ENCODE results near the gene MPRIP.

The MPRIP gene

GRCh38 chr17:17120294-17120693 is 78.0 kb downstream of the MPRIP start:
- Histone ChIP-seq H3K27ac (ENCODE audit: low read depth, low read length) (peak overlapping the region; percentile 2), H3K36me3 (ENCODE audit: control insufficient read depth, insufficient read depth, low read length) (no peaks in the 10 kb centered on the region), H3K4me3 (ENCODE audit: low read length) (no peak overlapping the region), H3K4me1 (ENCODE audit: control insufficient read depth, insufficient read depth, low read length) (peaks cover 23% of the 10 kb centered on the region), H3K9ac (ENCODE audit: low read length) (no peak overlapping the region), H3K27me3 (ENCODE audit: control insufficient read depth, insufficient read depth, low read length) (no peaks in the 10 kb centered on the region)

- H3K36me3 ChIP-seq (ENCODE audit: control insufficient read depth, insufficient read depth, low read length): no peaks in the 10 kb centered on the region
- peak overlapping the region; percentile 2 for H3K27ac ChIP-seq (ENCODE audit: low read depth, low read length)
- peaks cover 23% of the 10 kb centered on the region for H3K4me1 ChIP-seq (ENCODE audit: control insufficient read depth, insufficient read depth, low read length)
- no peak overlapping the region for H3K4me3 ChIP-seq (ENCODE audit: low read length)
- no peak overlapping the region for H3K9ac ChIP-seq (ENCODE audit: low read length)
- H3K27me3 ChIP-seq (ENCODE audit: control insufficient read depth, insufficient read depth, low read length): no peaks in the 10 kb centered on the region
Observed at GRCh38 chr17:17120701-17121100, 78.4 kb downstream of the MPRIP start.

GRCh38 chr17:17121162-17121561 is 78.9 kb downstream of the MPRIP start:
- no peak overlapping the region for H3K9ac ChIP-seq (ENCODE audit: low read length)
- H3K27me3 ChIP-seq (ENCODE audit: control insufficient read depth, insufficient read depth, low read length): no peaks in the 10 kb centered on the region
- peaks cover 23% of the 10 kb centered on the region for H3K4me1 ChIP-seq (ENCODE audit: control insufficient read depth, insufficient read depth, low read length)
- H3K27ac ChIP-seq (ENCODE audit: low read depth, low read length): no peak overlapping the region
- no peak overlapping the region for H3K4me3 ChIP-seq (ENCODE audit: low read length)
- H3K36me3 ChIP-seq (ENCODE audit: control insufficient read depth, insufficient read depth, low read length): no peaks in the 10 kb centered on the region

GRCh38 chr17:17122781-17123483 is 80.7 kb downstream of the MPRIP start:
- Histone ChIP-seq H3K9ac (ENCODE audit: low read length) (no peak overlapping the region), H3K36me3 (ENCODE audit: control insufficient read depth, insufficient read depth, low read length) (peaks cover under 1% of the 10 kb centered on the region), H3K27ac (ENCODE audit: low read depth, low read length) (no peak overlapping the region), H3K4me3 (ENCODE audit: low read length) (no peak overlapping the region), H3K27me3 (ENCODE audit: control insufficient read depth, insufficient read depth, low read length) (no peaks in the 10 kb centered on the region), H3K4me1 (ENCODE audit: control insufficient read depth, insufficient read depth, low read length) (peaks cover 23% of the 10 kb centered on the region)

- Histone ChIP-seq H3K4me1 (ENCODE audit: control insufficient read depth, insufficient read depth, low read length) (peaks cover 16% of the 10 kb centered on the region), H3K27ac (ENCODE audit: low read depth, low read length) (no peak overlapping the region), H3K4me3 (ENCODE audit: low read length) (no peak overlapping the region), H3K27me3 (ENCODE audit: control insufficient read depth, insufficient read depth, low read length) (no peaks in the 10 kb centered on the region), H3K9ac (ENCODE audit: low read length) (no peak overlapping the region), H3K36me3 (ENCODE audit: control insufficient read depth, insufficient read depth, low read length) (peaks cover 11% of the 10 kb centered on the region)
Observed at GRCh38 chr17:17124341-17124740, 82.1 kb downstream of the MPRIP start.

DNA sequence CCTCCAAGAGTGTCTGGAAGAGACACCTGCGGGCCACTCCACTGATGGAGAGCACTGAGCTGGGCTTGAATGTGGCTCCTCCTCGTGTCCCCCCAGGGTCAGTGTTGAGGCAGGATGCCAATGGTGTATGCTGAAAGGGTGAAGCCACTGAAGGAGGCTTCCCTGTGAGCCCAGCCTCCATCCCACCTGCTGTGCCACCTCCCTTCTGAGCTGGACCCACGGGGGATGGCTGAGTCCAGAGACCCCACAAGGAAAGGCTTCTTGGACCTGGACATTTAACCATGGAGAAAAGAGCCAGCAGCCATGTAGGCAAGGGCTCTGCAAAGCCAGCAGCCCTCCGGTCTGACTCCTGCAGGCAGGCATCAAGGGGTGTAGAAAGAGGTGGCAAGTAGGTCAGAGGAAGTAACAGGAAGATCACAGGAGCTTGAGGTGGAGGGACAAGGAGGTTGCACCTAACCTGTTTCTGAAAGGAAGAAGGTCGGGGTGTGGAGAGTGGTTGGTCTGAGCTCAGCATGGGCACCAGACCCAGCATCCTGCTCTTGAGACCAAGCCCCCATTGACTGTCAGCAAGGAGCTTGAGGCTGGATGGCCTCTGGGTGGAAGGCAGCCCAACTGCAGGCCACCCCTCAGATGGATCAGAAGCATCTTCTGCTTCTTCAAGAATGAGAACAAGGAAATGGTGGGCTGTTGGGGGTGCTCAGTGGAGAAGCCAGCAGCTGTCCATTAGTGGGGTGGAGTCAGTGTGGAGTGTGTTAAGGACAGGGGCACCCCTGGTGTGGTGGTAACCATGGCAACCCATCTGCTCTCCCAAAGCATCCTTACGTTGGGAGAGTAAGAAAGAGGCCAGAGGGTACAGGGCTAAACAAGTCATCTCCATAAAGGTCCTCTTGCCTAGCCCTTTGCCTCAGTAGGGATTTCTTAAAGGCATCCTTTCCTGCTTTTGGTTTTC is 83.2 kb downstream of the MPRIP start:
- Histone ChIP-seq H3K36me3 (ENCODE audit: control insufficient read depth, insufficient read depth, low read length) (peaks cover 18% of the 10 kb centered on the region), H3K27me3 (ENCODE audit: control insufficient read depth, insufficient read depth, low read length) (no peaks in the 10 kb centered on the region), H3K27ac (ENCODE audit: low read depth, low read length) (no peak overlapping the region), H3K4me1 (ENCODE audit: control insufficient read depth, insufficient read depth, low read length) (peaks cover 9% of the 10 kb centered on the region), H3K4me3 (ENCODE audit: low read length) (no peak overlapping the region), H3K9ac (ENCODE audit: low read length) (no peak overlapping the region)

DNA sequence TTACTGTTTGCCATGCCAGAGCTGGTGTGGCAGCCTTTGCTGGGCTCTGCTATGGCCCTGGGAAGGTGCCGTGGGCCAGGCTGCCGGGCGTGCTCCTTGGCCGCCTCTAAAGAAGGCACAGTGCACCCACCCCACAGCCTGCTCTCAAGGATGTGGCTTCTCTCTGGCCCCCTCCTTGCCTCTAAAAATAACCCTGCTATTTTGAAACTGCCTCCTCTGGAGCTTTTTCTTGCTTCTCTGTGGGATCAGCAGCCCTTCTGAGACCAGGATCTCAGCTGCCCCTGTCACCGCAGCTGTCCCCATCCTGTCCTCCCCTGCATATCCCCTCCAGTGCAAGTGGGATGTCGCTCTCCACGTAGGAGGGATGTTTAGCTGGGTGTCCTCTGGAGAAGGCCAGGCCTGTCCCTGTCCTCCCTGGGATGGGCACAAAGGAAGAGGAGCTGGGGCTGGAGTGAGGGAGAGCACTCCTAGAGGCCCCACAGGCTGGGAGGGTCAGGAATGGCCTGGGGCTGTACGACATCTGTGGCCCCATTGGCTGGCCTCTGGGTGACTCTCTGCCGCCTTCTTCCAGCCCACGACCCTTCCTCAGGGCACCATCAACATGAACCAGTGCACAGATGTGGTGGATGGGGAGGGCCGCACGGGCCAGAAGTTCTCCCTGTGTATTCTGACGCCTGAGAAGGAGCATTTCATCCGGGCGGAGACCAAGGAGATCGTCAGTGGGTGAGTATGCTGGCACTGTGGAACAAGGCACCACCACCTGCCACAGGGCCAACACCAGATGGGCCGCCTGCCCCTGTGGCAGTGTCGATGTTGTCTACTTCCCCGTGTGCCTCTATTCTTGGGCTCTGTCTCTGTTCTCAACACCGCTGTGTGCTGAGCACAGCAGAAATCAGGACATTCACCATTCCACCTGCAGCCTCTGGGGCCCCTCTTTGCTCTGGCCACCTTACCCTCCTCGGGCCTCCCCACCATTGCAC is 84.2 kb downstream of the MPRIP start:
- no peak overlapping the region for H3K4me3 ChIP-seq (ENCODE audit: low read length)
- no peak overlapping the region for H3K27ac ChIP-seq (ENCODE audit: low read depth, low read length)
- H3K4me1 ChIP-seq (ENCODE audit: control insufficient read depth, insufficient read depth, low read length): no peaks in the 10 kb centered on the region
- peaks cover 18% of the 10 kb centered on the region for H3K36me3 ChIP-seq (ENCODE audit: control insufficient read depth, insufficient read depth, low read length)
- H3K9ac ChIP-seq (ENCODE audit: low read length): no peak overlapping the region
- H3K27me3 ChIP-seq (ENCODE audit: control insufficient read depth, insufficient read depth, low read length): no peaks in the 10 kb centered on the region

DNA sequence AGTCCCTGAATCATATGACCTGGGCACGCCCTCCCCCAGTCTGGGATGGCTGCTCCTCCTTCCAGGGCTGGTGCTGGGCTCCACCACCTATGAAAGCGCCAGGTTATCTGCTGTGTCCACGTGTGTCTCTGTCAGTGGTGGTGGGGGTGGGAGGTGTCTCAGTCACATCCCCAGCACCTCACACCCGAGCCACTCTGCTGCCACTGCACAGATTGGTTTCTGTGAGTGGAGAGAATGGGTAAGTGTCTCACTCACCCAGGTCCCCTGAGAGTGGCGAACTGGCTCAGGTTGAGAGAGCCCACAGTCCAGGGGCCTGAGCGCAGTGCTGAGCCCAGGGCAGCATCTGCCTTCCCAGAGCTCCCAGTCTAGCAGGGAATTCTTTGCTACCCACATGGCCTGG is 84.9 kb downstream of the MPRIP start:
- no peak overlapping the region for H3K4me3 ChIP-seq (ENCODE audit: low read length)
- H3K4me1 ChIP-seq (ENCODE audit: control insufficient read depth, insufficient read depth, low read length): no peaks in the 10 kb centered on the region
- no peak overlapping the region for H3K9ac ChIP-seq (ENCODE audit: low read length)
- H3K27me3 ChIP-seq (ENCODE audit: control insufficient read depth, insufficient read depth, low read length): no peaks in the 10 kb centered on the region
- H3K27ac ChIP-seq (ENCODE audit: low read depth, low read length): no peak overlapping the region
- peaks cover 25% of the 10 kb centered on the region for H3K36me3 ChIP-seq (ENCODE audit: control insufficient read depth, insufficient read depth, low read length)

DNA sequence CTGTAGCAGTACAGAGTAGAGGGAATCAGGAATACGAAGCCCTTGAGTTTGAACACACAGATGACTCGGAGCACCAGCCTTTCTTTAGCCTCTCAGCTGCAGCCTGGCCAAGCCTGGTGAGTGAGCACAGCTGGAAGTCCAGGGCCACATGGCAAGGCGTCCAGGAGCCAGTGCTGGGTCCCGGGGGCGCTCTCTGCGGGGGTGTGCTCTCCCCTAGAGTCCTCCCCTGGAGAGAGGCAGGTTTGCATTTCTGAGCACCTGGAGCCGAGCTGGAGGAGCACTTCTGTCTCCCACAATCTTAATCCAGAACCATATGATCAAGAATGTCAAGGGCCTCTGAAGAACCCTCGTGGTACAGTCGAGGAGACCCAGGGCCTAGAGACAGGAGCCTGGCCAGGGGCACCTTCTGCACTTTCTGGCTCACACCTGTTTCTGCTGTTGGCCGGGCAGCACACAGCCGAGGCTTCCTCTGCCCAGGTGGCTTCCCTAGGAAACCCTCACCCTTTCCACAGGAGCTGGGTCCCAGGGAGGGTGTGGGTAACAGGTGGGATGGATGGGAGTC is 85.6 kb downstream of the MPRIP start:
- Histone ChIP-seq H3K27me3 (ENCODE audit: control insufficient read depth, insufficient read depth, low read length) (no peaks in the 10 kb centered on the region), H3K27ac (ENCODE audit: low read depth, low read length) (no peak overlapping the region), H3K9ac (ENCODE audit: low read length) (no peak overlapping the region), H3K4me1 (ENCODE audit: control insufficient read depth, insufficient read depth, low read length) (no peaks in the 10 kb centered on the region), H3K36me3 (ENCODE audit: control insufficient read depth, insufficient read depth, low read length) (peaks cover 29% of the 10 kb centered on the region), H3K4me3 (ENCODE audit: low read length) (no peak overlapping the region)

GRCh38 chr17:17128476-17129075 is 86.3 kb downstream of the MPRIP start:
- Histone ChIP-seq H3K36me3 (ENCODE audit: control insufficient read depth, insufficient read depth, low read length) (peaks cover 31% of the 10 kb centered on the region), H3K4me1 (ENCODE audit: control insufficient read depth, insufficient read depth, low read length) (no peaks in the 10 kb centered on the region), H3K9ac (ENCODE audit: low read length) (no peak overlapping the region), H3K27ac (ENCODE audit: low read depth, low read length) (no peak overlapping the region), H3K27me3 (ENCODE audit: control insufficient read depth, insufficient read depth, low read length) (no peaks in the 10 kb centered on the region), H3K4me3 (ENCODE audit: low read length) (no peak overlapping the region)

GRCh38 chr17:17129466-17129865 is 87.2 kb downstream of the MPRIP start:
- Histone ChIP-seq H3K36me3 (ENCODE audit: control insufficient read depth, insufficient read depth, low read length) (peaks cover 31% of the 10 kb centered on the region), H3K27ac (ENCODE audit: low read depth, low read length) (no peak overlapping the region), H3K27me3 (ENCODE audit: control insufficient read depth, insufficient read depth, low read length) (no peaks in the 10 kb centered on the region), H3K4me3 (ENCODE audit: low read length) (no peak overlapping the region), H3K4me1 (ENCODE audit: control insufficient read depth, insufficient read depth, low read length) (no peaks in the 10 kb centered on the region), H3K9ac (ENCODE audit: low read length) (no peak overlapping the region)

All from rectal smooth muscle tissue (tissue), 1 donor.